CD4-positive, alpha-beta T cell (primary cell): Measurements from ENCODE around the gene ARL8B. TPM values are rescaled to one million over a fixed set of nuclear protein-coding genes. Genes with fewer than 3 reads are reported as not detected.

Source experiments
- ATAC-seq: fragments of 200-7000 bp; cut with Tn5 transposase; one replicate; pipeline ENCODE4 v1.10.0; 2022; ENCODE audit warnings: mild to moderate bottlenecking; ENCODE audit not compliant: poor library complexity
- CTCF ChIA-PET: fragments of 350-600 bp; sonication (Branson Sonifier 250); formaldehyde crosslinking; loops from one replicate; lab custom pipeline; 2021; ENCODE audit warnings: antibody characterized with exemption, inconsistent platforms; lab: Charles Lee
- POLR2A ChIA-PET: fragments of 350-600 bp; sonication (Branson Sonifier 250); formaldehyde crosslinking; loops from one replicate; lab custom pipeline; 2021; ENCODE audit warnings: antibody characterized with exemption, inconsistent platforms; lab: Charles Lee
- DNase-seq, 14 experiments: peaks; one replicate each; pipeline ENCODE4 v3.0.0-alpha.2; 2013 to 2020; ENCODE audit warnings: mixed read lengths in 2 of 14
- H3K27ac ChIP-seq, 2 donors: one replicate each; pipeline versions ENCODE4 v1.5.1 to v1.7.0; 2013; ENCODE audit warnings: low read length in 2 of 2, low read depth in 1 of 2, mild to moderate bottlenecking in 1 of 2
- H3K27me3 ChIP-seq, 2 experiments: 1 replicate in 1 of 2; 2 replicates in 1 of 2; pipeline versions ENCODE4 v1.6.1 to v1.7.0; 2013; ENCODE audit warnings: low read length in 2 of 2, control low read depth in 1 of 2, mild to moderate bottlenecking in 1 of 2, moderate library complexity in 1 of 2; ENCODE audit not compliant: insufficient read depth in 2 of 2, control insufficient read depth in 1 of 2
- H3K36me3 ChIP-seq: one replicate; pipeline ENCODE4 v1.6.1; 2013; ENCODE audit warnings: low read length, control low read depth; ENCODE audit not compliant: insufficient read depth
- H3K4me1 ChIP-seq: one replicate; pipeline ENCODE4 v1.6.1; 2013; ENCODE audit warnings: low read length, control low read depth; ENCODE audit not compliant: insufficient read depth
- H3K4me3 ChIP-seq: one replicate; pipeline ENCODE4 v1.5.1; 2013; ENCODE audit warnings: mild to moderate bottlenecking, low read length, moderate library complexity
- H3K9me3 ChIP-seq, 2 experiments: 1 replicate in 1 of 2; 2 replicates in 1 of 2; pipeline versions ENCODE4 v1.6.1 to v1.7.0; 2013; ENCODE audit warnings: low read length in 2 of 2, mild to moderate bottlenecking in 2 of 2, control low read depth in 1 of 2, moderate library complexity in 1 of 2; ENCODE audit not compliant: control insufficient read depth in 1 of 2, insufficient read depth in 1 of 2
- H3K27ac Mint-ChIP-seq: one replicate; pipeline ENCODE4 v1.8.0; 2020; ENCODE audit warnings: mixed read lengths
- H3K27me3 Mint-ChIP-seq: one replicate; pipeline ENCODE4 v1.8.0; 2021; ENCODE audit warnings: mixed read lengths
- H3K36me3 Mint-ChIP-seq: one replicate; pipeline ENCODE4 v1.8.0; 2021; ENCODE audit warnings: low read depth, mixed read lengths
- H3K4me1 Mint-ChIP-seq: one replicate; pipeline ENCODE4 v1.8.0; 2021; ENCODE audit warnings: low read depth, mixed read lengths
- H3K4me3 Mint-ChIP-seq: one replicate; pipeline ENCODE4 v1.8.0; 2020; ENCODE audit warnings: mild to moderate bottlenecking, mixed read lengths
- H3K9me3 Mint-ChIP-seq: one replicate; pipeline ENCODE4 v1.8.0; 2020; ENCODE audit warnings: mixed read lengths
- CTCF ChIP-seq: fragments of 200-600 bp; IDR thresholded peaks from one replicate; pipeline ENCODE4 v1.8.0; 2022; ENCODE audit warnings: antibody characterized with exemption, mild to moderate bottlenecking
- intact Hi-C, 2 experiments: fragments of 100-400 bp; cut with DNase I in 1 of 2; cut with micrococcal nuclease in 1 of 2; formaldehyde crosslinking; loops; one replicate each; pipeline versions ENCODE4 v1.15.1 to v1.9.0; 2023 to 2025; cut with DNase I, micrococcal nuclease
- total RNA-seq, 174 experiments: library from RNA in 2 of 174; stranded (reverse) in 2 of 174; gene quantifications; one replicate each; pipeline ENCODE4 v1.2.3 and lab custom pipeline; 2021 to 2026

ARL8B gene
- total RNA-seq, 2 experiments from 2014 or later: 48.5 to 49.7 TPM

GRCh38 chr3:5087209-5087608 is 34.9 kb upstream of the ARL8B start:
- peaks cover 0 to 4% of the 10 kb centered on the region in 2 experiments for H3K27me3 ChIP-seq
- Mint-ChIP-seq H3K4me1 (no peaks in the 10 kb centered on the region), H3K27ac (no peak overlapping the region), H3K36me3 (no peaks in the 10 kb centered on the region), H3K4me3 (no peak overlapping the region), H3K27me3 (peaks cover 11% of the 10 kb centered on the region), H3K9me3 (no peaks in the 10 kb centered on the region)
- no peak for TF ChIP-seq CTCF
- no peak overlapping the region for H3K27ac ChIP-seq
- no peak overlapping the region for H3K4me3 ChIP-seq
- H3K9me3 ChIP-seq: no peaks in the 10 kb centered on the region
- no peak for ATAC-seq
- ChIA-PET CTCF (no interaction called here), POLR2A (no interaction called here)
- DNase-seq: no peak
- intact Hi-C loops: no loop called here
- H3K4me1 ChIP-seq: no peaks in the 10 kb centered on the region
- no peaks in the 10 kb centered on the region for H3K36me3 ChIP-seq

- DNase-seq (no peak), ATAC-seq (no peak)
- H3K4me3 ChIP-seq: no peak overlapping the region
- ChIA-PET CTCF (no interaction called here), POLR2A (no interaction called here)
- H3K4me1 ChIP-seq: no peaks in the 10 kb centered on the region
- H3K27ac ChIP-seq: no peak overlapping the region
- no peaks in the 10 kb centered on the region for H3K9me3 Mint-ChIP-seq
- no peaks in the 10 kb centered on the region for H3K4me1 Mint-ChIP-seq
- H3K9me3 ChIP-seq: no peaks in the 10 kb centered on the region
- H3K36me3 Mint-ChIP-seq: no peaks in the 10 kb centered on the region
- intact Hi-C loops: no loop called here
- no peaks in the 10 kb centered on the region for H3K36me3 ChIP-seq
- no peak overlapping the region for H3K27ac Mint-ChIP-seq
- peaks cover 3 to 9% of the 10 kb centered on the region in 2 experiments for H3K27me3 ChIP-seq
- TF ChIP-seq CTCF: no peak
- H3K4me3 Mint-ChIP-seq: no peak overlapping the region
- H3K27me3 Mint-ChIP-seq: peaks cover 25% of the 10 kb centered on the region
These were observed 31.9 kb upstream of the ARL8B start for GRCh38 chr3:5090197-5090596.

GRCh38 chr3:5092018-5092417 is 30.1 kb upstream of the ARL8B start:
- peaks cover 10 to 14% of the 10 kb centered on the region in 2 experiments for H3K27me3 ChIP-seq
- no peak overlapping the region for H3K27ac ChIP-seq
- H3K4me3 ChIP-seq: no peak overlapping the region
- Mint-ChIP-seq H3K27ac (no peak overlapping the region), H3K36me3 (no peaks in the 10 kb centered on the region), H3K4me3 (no peak overlapping the region), H3K4me1 (no peaks in the 10 kb centered on the region), H3K27me3 (peaks cover 38% of the 10 kb centered on the region), H3K9me3 (no peaks in the 10 kb centered on the region)
- ChIA-PET POLR2A (no interaction called here), CTCF (no interaction called here)
- intact Hi-C loops: no loop called here
- ATAC-seq (no peak), DNase-seq (no peak)
- no peaks in the 10 kb centered on the region for H3K9me3 ChIP-seq
- TF ChIP-seq CTCF: no peak
- no peaks in the 10 kb centered on the region for H3K36me3 ChIP-seq
- peaks cover 3% of the 10 kb centered on the region for H3K4me1 ChIP-seq
